Liver (tissue), 3 donors: ENCODE results near the gene ZNF202.

Experiments
- EGR1 ChIP-seq, 2 donors: IDR thresholded peaks; 2 replicates each; pipeline ENCODE4 v1.6.1; 2016 to 2018; ENCODE audit warnings: antibody characterized with exemption in 2 of 2, low read depth in 2 of 2
- HNF4A ChIP-seq, 2 donors: conservative IDR thresholded peaks; 2 replicates each; pipeline ENCODE4 v1.6.1; 2016; ENCODE audit warnings: antibody characterized with exemption in 2 of 2, mild to moderate bottlenecking in 2 of 2
- JUND ChIP-seq, 2 donors: IDR thresholded peaks; 2 replicates each; pipeline ENCODE4 v1.6.1; 2016; ENCODE audit warnings: antibody characterized with exemption in 2 of 2
- NR2F2 ChIP-seq: IDR thresholded peaks from 2 replicates; pipeline ENCODE4 v1.6.1; 2016; ENCODE audit warnings: antibody characterized with exemption
- RAD21 ChIP-seq, 2 donors: IDR thresholded peaks; 2 replicates each; pipeline ENCODE4 v1.6.1; 2016; ENCODE audit warnings: antibody characterized with exemption in 2 of 2, mild to moderate bottlenecking in 2 of 2
- RXRA ChIP-seq, 2 donors: IDR thresholded peaks; 2 replicates each; pipeline ENCODE4 v1.6.1; 2017 to 2018; ENCODE audit warnings: antibody characterized with exemption in 2 of 2, mild to moderate bottlenecking in 1 of 2
- SP1 ChIP-seq: IDR thresholded peaks from 2 replicates; pipeline ENCODE4 v1.6.1; 2018; ENCODE audit warnings: antibody characterized with exemption, mild to moderate bottlenecking
- TAF1 ChIP-seq: conservative IDR thresholded peaks from 2 replicates; pipeline ENCODE4 v1.6.1; 2016; ENCODE audit warnings: antibody characterized with exemption, mild to moderate bottlenecking
- YY1 ChIP-seq: IDR thresholded peaks from 2 replicates; pipeline ENCODE4 v1.6.1; 2016; ENCODE audit warnings: antibody characterized with exemption, mild to moderate bottlenecking
- TF ChIP-seq, protein P1 (sequence below): fragments of 150-350 bp; IDR thresholded peaks from 2 replicates; pipeline ENCODE4 v1.5.1; 2017; ENCODE audit warnings: improper control_type of control experiment, low read depth, low read length; ENCODE audit not compliant: missing input control
- TF ChIP-seq, protein P2 (sequence below): IDR thresholded peaks from 2 replicates; pipeline ENCODE4 v1.6.1; 2016; ENCODE audit warnings: antibody characterized with exemption
- TF ChIP-seq, protein P3 (sequence below): IDR thresholded peaks from 2 replicates; pipeline ENCODE4 v1.6.1; 2016; ENCODE audit warnings: antibody characterized with exemption, mild to moderate bottlenecking
- TF ChIP-seq, protein P4 (sequence below): IDR thresholded peaks from 2 replicates; pipeline ENCODE4 v1.6.1; 2016; ENCODE audit warnings: antibody characterized with exemption
- TF ChIP-seq, protein P5 (sequence below): IDR thresholded peaks from 2 replicates; pipeline ENCODE4 v1.6.1; 2016; ENCODE audit warnings: antibody characterized with exemption
- donor health status: healthy.
- donor health status: healthy.

DNA sequence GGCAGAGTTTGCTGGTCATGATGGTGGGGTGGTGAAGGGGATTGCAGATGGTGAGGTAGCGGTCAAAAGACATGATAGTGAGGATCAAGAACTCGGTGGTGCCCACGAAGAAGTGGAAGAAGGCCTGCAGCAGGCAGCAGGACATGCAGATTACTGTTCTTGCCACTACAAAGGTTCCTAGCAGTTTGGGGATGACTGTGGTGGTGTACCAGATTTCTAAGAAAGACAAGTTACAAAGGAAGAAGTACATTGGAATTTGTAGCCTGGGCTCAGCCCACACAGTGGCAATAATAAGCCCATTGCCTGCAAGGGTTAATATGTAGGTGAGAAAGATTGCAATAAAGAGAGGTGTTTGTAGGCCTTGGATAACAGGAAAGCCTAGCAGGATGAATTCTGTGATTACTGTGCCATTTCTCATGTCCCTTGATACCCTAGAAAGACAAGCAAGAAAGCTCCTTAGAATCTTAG, 12.7 kb upstream of the ZNF202 start, which contains the start of gene OR6X1:
- TF ChIP-seq, protein P1, sequence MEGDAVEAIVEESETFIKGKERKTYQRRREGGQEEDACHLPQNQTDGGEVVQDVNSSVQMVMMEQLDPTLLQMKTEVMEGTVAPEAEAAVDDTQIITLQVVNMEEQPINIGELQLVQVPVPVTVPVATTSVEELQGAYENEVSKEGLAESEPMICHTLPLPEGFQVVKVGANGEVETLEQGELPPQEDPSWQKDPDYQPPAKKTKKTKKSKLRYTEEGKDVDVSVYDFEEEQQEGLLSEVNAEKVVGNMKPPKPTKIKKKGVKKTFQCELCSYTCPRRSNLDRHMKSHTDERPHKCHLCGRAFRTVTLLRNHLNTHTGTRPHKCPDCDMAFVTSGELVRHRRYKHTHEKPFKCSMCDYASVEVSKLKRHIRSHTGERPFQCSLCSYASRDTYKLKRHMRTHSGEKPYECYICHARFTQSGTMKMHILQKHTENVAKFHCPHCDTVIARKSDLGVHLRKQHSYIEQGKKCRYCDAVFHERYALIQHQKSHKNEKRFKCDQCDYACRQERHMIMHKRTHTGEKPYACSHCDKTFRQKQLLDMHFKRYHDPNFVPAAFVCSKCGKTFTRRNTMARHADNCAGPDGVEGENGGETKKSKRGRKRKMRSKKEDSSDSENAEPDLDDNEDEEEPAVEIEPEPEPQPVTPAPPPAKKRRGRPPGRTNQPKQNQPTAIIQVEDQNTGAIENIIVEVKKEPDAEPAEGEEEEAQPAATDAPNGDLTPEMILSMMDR = no peak
- TF ChIP-seq JUND (IDR thresholded peaks at IDR 0.05) (no peak), HNF4A (conservative IDR thresholded peaks at IDR 0.05) (no peak), EGR1 (IDR thresholded peaks at IDR 0.05; ENCODE audit: low read depth in 2 of 2) (no peak), YY1 (no peak), TAF1 (no peak), RXRA (IDR thresholded peaks at IDR 0.05) (no peak), RAD21 (IDR thresholded peaks at IDR 0.05) (no peak), NR2F2 (no peak), SP1 (no peak)
- TF ChIP-seq, protein P2, sequence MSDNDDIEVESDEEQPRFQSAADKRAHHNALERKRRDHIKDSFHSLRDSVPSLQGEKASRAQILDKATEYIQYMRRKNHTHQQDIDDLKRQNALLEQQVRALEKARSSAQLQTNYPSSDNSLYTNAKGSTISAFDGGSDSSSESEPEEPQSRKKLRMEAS = no peak
- TF ChIP-seq, protein P3, sequence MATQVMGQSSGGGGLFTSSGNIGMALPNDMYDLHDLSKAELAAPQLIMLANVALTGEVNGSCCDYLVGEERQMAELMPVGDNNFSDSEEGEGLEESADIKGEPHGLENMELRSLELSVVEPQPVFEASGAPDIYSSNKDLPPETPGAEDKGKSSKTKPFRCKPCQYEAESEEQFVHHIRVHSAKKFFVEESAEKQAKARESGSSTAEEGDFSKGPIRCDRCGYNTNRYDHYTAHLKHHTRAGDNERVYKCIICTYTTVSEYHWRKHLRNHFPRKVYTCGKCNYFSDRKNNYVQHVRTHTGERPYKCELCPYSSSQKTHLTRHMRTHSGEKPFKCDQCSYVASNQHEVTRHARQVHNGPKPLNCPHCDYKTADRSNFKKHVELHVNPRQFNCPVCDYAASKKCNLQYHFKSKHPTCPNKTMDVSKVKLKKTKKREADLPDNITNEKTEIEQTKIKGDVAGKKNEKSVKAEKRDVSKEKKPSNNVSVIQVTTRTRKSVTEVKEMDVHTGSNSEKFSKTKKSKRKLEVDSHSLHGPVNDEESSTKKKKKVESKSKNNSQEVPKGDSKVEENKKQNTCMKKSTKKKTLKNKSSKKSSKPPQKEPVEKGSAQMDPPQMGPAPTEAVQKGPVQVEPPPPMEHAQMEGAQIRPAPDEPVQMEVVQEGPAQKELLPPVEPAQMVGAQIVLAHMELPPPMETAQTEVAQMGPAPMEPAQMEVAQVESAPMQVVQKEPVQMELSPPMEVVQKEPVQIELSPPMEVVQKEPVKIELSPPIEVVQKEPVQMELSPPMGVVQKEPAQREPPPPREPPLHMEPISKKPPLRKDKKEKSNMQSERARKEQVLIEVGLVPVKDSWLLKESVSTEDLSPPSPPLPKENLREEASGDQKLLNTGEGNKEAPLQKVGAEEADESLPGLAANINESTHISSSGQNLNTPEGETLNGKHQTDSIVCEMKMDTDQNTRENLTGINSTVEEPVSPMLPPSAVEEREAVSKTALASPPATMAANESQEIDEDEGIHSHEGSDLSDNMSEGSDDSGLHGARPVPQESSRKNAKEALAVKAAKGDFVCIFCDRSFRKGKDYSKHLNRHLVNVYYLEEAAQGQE = no peak
- TF ChIP-seq, protein P4, sequence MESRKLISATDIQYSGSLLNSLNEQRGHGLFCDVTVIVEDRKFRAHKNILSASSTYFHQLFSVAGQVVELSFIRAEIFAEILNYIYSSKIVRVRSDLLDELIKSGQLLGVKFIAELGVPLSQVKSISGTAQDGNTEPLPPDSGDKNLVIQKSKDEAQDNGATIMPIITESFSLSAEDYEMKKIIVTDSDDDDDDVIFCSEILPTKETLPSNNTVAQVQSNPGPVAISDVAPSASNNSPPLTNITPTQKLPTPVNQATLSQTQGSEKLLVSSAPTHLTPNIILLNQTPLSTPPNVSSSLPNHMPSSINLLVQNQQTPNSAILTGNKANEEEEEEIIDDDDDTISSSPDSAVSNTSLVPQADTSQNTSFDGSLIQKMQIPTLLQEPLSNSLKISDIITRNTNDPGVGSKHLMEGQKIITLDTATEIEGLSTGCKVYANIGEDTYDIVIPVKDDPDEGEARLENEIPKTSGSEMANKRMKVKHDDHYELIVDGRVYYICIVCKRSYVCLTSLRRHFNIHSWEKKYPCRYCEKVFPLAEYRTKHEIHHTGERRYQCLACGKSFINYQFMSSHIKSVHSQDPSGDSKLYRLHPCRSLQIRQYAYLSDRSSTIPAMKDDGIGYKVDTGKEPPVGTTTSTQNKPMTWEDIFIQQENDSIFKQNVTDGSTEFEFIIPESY = no peak
- TF ChIP-seq, protein P5, sequence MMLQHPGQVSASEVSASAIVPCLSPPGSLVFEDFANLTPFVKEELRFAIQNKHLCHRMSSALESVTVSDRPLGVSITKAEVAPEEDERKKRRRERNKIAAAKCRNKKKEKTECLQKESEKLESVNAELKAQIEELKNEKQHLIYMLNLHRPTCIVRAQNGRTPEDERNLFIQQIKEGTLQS = no peak
